Ovary (tissue), 10 donors: ENCODE data around the gene RNF225. TPM values are rescaled to one million over a fixed set of nuclear protein-coding genes. Genes with fewer than 3 reads are reported as not detected.
"Not testable (repeated sequence)": the region's sequence is repeated elsewhere in the genome, so short reads cannot be mapped to it uniquely, and the experiment has no call there.

Source experiments
- DNase-seq, 5 donors: peaks; one replicate each; pipeline ENCODE4 v3.0.0-alpha.2; 2019 to 2020
- H3K27ac ChIP-seq, 2 donors: fragments of 200-600 bp; one replicate each; pipeline versions ENCODE4 v1.5.1 to v1.8.0; 2019 to 2022
- H3K27me3 ChIP-seq: fragments of 200-600 bp; one replicate; pipeline ENCODE4 v1.8.0; 2022
- H3K36me3 ChIP-seq: fragments of 200-600 bp; sonication (generic); one replicate; pipeline ENCODE4 v1.5.1; 2019
- H3K4me1 ChIP-seq: one replicate; pipeline ENCODE4 v1.8.1; 2013; ENCODE audit warnings: mild to moderate bottlenecking, moderate library complexity; ENCODE audit not compliant: insufficient read depth
- H3K4me3 ChIP-seq: fragments of 200-600 bp; sonication (generic); one replicate; pipeline ENCODE4 v1.5.1; 2017
- H3K9me3 ChIP-seq, 2 donors: fragments of 200-600 bp in 1 of 2; sonication (generic) in 1 of 2; one replicate each; pipeline versions ENCODE4 v1.5.1 to v1.8.1; 2013 to 2019; ENCODE audit warnings: mild to moderate bottlenecking in 1 of 2, moderate library complexity in 1 of 2
- EP300 ChIP-seq: sonication (generic); formaldehyde crosslinking; IDR thresholded peaks from one replicate; pipeline ENCODE4 v1.6.1; 2017; ENCODE audit warnings: antibody characterized with exemption
- POLR2A ChIP-seq: fragments of 450-650 bp; IDR thresholded peaks from one replicate; pipeline ENCODE4 v1.6.1; 2017; ENCODE audit warnings: antibody characterized with exemption, mild to moderate bottlenecking, moderate library complexity
- WGBS, 3 donors: extraction: QIAGEN DNeasy Blood & Tissue Kit in 1 of 3; methylation state at CpG; one replicate each; pipeline versions ENCODE4 v1.1.5 to v1.1.7; 2013 to 2017; 5-methylcytosine and 5-hydroxymethylcytosine counted together
- intact Hi-C, 4 donors: fragments of 100-400 bp; cut with DNase I; formaldehyde crosslinking; loops; one replicate each; pipeline versions ENCODE4 v1.11.0 to v1.15.1; 2022 to 2023
- long read RNA-seq, 3 donors: library from polyadenylated mRNA in 2 of 3; unstranded in 2 of 3; transcript quantifications; one replicate each; pipeline ENCODE4 v2.0.0 and lab custom pipeline, GENCODE V29; 2021 to 2026
- polyA plus RNA-seq, 2 donors: library from polyadenylated mRNA; stranded (reverse); fragments of 200-250 nt in 1 of 2; fragments of 350-450 nt in 1 of 2; fragmentation: Illumina TruSeq in 1 of 2; extraction: RNeasy Lipid Tissue Mini Kit (QIAGEN cat#74804) in 1 of 2; gene quantifications; one replicate each; pipeline ENCODE4 v1.2.3, GENCODE V29; 2013 to 2014
- total RNA-seq, 7 donors: library from RNA; depleted of rRNA in 2 of 7; stranded (reverse); fragments of >200 nt in 2 of 7; fragmentation: NEBNext Ultra II Directional in 3 of 7; extraction: Animal tissue kit (Norgen Biotek cat#: 25700) in 3 of 7; gene quantifications; one replicate each; pipeline versions ENCODE4 v1.1.0 to v1.2.4, GENCODE V29; 2016 to 2023
- TF ChIP-seq, protein P1 (sequence below), 3 donors: fragments of 450-650 bp in 2 of 3; fragments of 200-600 bp in 1 of 3; IDR thresholded peaks; one replicate each; pipeline versions ENCODE4 v1.5.1 to v1.8.0; 2016 to 2022; ENCODE audit warnings: antibody characterized with exemption in 3 of 3, mild to moderate bottlenecking in 1 of 3
- donor health status: DM: no; HTN: no; CAD: no; lungs with moderate emphysema.
- donor health status: DM: no; HTN: no; CAD: no.
- donor health status: Bipolar disorder and iron deficiency.
- donor health status: DM: yes; HTN: yes; CAD: no.
- donor health status: DM: no; HTN: no; CAD: no.
- donor health status: DM: yes; HTN: yes; CAD: no.

RNF225 gene
- total RNA-seq (not detected), polyA plus RNA-seq (not detected)
- long read RNA-seq, donor 1 = 0 reads
- long read RNA-seq, donor 2 = 0 reads
- long read RNA-seq, donor 3 = 0 reads

DNA sequence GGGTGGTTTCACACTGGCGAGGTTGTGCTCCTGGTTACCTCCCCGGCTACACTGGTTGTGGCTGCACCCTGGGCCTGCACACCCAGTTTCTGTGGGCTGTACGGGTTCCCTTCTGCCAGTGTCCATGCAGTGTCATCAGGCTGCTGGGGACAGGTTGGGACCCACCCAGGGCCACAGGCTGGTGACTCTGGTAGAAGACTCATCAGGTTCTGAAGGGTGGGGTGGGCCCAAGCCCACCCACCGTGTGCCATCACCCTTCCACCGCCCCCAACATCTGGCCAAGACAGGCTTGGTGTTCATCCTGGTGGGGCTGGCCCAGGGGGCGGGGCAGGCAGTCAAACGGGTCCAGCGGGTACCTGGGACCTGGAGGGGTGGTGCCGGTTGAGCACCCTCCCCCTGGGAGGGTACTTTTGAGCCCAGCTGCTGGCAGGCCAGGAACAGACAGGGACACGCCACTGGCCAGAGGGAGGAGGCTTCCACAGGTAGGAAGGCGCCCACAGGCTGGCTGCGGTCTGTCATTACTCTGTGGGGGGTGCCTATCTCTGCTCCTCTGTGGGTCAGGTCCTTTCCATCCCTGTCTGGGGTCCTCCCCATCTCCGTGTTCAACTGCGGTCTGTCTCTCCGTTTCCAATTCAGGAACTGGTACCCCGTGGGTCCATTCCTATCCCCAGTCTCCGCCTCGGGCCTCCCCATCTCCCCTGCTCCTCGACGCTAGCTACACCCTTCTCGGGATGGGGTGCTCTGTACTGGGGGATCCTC lies at the start of gene RNF225:
Gene RNF225 (plus strand): TSS at position 437 of the 759 bp plus-strand sequence. CDS start 434 bp downstream, outside the sequence.
- Histone ChIP-seq H3K36me3 (no peaks in the 10 kb centered on the region), H3K4me3 (no peak within 1 kb of the TSS), H3K27me3 (peaks cover 5% of the 10 kb centered on the region), H3K9me3 (no peaks in the 10 kb centered on the region), H3K27ac (no peak within 1 kb of the TSS), H3K4me1 (peaks cover 7% of the 10 kb centered on the region)
- intact Hi-C loops = no loop called here
- peak in 1 of 5 donors; percentile 18 for DNase-seq
- 24 to 27% (median 25%) methylated on average over 21 of the region's 21 CpGs for WGBS, 3 donors
- TF ChIP-seq POLR2A (no peak), EP300 (no peak)
- TF ChIP-seq, protein P1, sequence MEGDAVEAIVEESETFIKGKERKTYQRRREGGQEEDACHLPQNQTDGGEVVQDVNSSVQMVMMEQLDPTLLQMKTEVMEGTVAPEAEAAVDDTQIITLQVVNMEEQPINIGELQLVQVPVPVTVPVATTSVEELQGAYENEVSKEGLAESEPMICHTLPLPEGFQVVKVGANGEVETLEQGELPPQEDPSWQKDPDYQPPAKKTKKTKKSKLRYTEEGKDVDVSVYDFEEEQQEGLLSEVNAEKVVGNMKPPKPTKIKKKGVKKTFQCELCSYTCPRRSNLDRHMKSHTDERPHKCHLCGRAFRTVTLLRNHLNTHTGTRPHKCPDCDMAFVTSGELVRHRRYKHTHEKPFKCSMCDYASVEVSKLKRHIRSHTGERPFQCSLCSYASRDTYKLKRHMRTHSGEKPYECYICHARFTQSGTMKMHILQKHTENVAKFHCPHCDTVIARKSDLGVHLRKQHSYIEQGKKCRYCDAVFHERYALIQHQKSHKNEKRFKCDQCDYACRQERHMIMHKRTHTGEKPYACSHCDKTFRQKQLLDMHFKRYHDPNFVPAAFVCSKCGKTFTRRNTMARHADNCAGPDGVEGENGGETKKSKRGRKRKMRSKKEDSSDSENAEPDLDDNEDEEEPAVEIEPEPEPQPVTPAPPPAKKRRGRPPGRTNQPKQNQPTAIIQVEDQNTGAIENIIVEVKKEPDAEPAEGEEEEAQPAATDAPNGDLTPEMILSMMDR (IDR thresholded peaks at IDR 0.05) = no peak

DNA sequence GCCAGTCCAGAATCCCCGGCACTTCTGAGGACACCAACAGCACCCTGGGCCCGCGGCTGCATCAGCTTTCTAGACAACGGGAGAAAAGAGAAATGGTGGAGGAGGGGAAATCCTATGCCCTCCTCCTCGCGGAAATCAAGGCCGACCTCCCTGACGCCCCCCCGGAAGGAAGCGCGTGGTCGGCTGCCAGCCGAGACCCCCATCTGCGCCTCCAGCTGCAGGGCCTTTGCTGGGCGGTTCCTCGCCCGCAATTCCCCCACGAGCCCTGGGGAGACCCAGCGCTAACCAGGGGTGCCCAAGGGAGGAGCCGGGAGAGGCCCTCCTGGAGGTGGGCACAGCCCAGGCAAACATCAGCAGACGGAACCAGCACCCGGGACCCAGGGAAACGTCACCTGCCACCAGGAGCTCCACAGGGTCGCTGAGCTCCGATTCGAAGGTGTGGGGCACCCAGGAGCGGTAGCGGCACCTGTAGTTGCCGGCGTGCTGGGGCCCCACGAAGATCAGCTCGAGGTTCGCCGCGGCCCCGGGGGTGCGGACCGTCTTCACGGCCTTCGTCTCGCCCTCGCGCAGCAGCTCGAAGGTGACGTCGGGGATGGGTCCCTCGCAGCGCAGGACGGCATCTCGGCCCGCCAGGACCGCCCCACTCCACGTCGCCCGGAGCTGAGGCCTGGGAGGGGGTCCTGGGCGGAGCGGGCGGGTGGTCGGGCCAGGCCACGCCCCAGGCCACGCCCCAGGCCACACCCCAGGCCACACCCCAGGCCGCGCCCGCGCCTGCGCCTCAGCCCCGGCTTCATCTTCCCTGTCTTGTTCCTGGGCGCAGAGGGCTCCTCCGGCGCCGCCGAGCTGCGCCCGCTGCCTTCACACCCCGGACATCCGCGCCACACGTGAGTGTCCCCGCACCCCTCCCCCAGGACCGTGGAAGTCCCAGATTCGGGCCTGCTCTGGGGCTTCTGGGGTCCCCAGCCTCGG lies 48.2 kb upstream of the RNF225 start:
- 1% methylated on average over 73 to 82 of the region's 82 CpGs for WGBS, 3 donors
- Histone ChIP-seq H3K27ac (no peak overlapping the region), H3K27me3 (no peaks in the 10 kb centered on the region), H3K4me1 (no peaks in the 10 kb centered on the region), H3K4me3 (peak overlapping the region; percentile 52), H3K36me3 (no peaks in the 10 kb centered on the region), H3K9me3 (no peaks in the 10 kb centered on the region)
- intact Hi-C loops = no loop called here
- peak in 1 of 5 donors; percentile 22 for DNase-seq
- TF ChIP-seq, protein P1 (IDR thresholded peaks at IDR 0.05) = no peak
- TF ChIP-seq POLR2A = no peak
- TF ChIP-seq EP300 = no peak

DNA sequence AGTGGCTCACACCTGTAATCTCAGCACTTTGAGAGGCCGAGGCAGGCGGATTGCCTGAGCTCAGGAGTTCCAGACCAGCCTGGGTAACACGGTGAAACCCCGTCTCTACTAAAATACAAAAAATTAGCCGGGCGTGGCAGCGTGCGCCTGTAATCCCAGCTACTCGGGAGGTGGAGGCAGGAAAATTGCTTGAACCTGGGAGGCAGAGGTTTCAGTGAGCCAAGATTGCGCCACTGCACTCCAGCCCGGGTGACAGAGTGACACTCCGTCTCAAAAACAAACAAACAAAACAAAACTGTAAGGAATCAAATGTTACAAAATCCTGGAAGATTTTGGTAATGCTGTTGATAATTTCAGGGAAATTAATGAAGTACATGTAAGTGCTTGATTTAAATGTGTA lies 47.4 kb upstream of the RNF225 start:
- DNase-seq, H3K36me3 ChIP-seq, H3K9me3 ChIP-seq, H3K4me1 ChIP-seq, H3K27me3 ChIP-seq, H3K27ac ChIP-seq, intact Hi-C loops: not testable (repeated sequence)
- 25 to 30% (median 26%) methylated on average over 12 of the region's 12 CpGs for WGBS, 3 donors
- H3K4me3 ChIP-seq = peak overlapping the region; percentile 52

DNA sequence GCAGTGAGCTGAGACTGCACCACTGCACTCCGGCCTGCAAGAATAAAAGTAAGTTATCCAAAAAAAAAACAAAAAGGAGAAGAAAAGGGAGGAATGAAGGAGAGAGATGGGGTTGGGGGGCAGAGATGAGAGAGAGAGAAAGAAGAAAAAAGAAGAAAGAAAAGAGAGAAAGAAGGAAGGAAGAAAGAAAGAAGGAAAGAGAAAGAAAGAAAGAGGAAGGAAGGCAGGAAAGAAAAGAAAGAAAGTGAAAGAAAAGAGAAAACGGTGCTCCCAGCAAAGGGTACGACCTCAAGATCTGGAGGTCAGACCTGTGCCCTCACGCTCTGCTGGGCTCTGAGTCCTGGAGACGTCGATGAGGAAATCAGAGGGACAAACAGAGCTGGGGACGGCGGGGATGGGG lies 45.9 kb upstream of the RNF225 start:
- no peak overlapping the region for H3K27ac ChIP-seq
- H3K36me3 ChIP-seq = no peaks in the 10 kb centered on the region
- no peaks in the 10 kb centered on the region for H3K9me3 ChIP-seq
- no peak for DNase-seq
- 37 to 54% (median 53%) methylated on average over 8 of the region's 8 CpGs for WGBS, 3 donors
- intact Hi-C loops = no loop called here
- H3K4me3 ChIP-seq = no peak overlapping the region
- H3K4me1 ChIP-seq = no peaks in the 10 kb centered on the region
- H3K27me3 ChIP-seq = no peaks in the 10 kb centered on the region
- TF ChIP-seq POLR2A = no peak
- no peak for TF ChIP-seq EP300
- TF ChIP-seq, protein P1 (IDR thresholded peaks at IDR 0.05) = no peak
